Measurements from ENCODE around the gene ACTL9.

Gene ACTL9

GRCh38 chr19:8699908-8700307, 1.3 kb upstream of the ACTL9 start:
- Mint-ChIP-seq H3K36me3 (ENCODE audit: low read depth) (no peaks in the 10 kb centered on the region), H3K27ac (no peak overlapping the region), H3K27me3 (peaks cover 69% of the 10 kb centered on the region), H3K4me3 (no peak overlapping the region), H3K9me3 (no peaks in the 10 kb centered on the region), H3K4me1 (ENCODE audit: low read depth) (peaks cover 14% of the 10 kb centered on the region)
- intact Hi-C loops (cut with micrococcal nuclease): no loop called here

- H3K36me3 Mint-ChIP-seq (ENCODE audit: low read depth): no peaks in the 10 kb centered on the region
- H3K27ac Mint-ChIP-seq: no peak overlapping the region
- intact Hi-C loops (cut with micrococcal nuclease): no loop called here
- H3K4me1 Mint-ChIP-seq (ENCODE audit: low read depth): peaks cover 8% of the 10 kb centered on the region
- H3K9me3 Mint-ChIP-seq: no peaks in the 10 kb centered on the region
- peaks cover 66% of the 10 kb centered on the region for H3K27me3 Mint-ChIP-seq
- H3K4me3 Mint-ChIP-seq: no peak overlapping the region
Measured at GRCh38 chr19:8697671-8698432, 743 bp downstream of the ACTL9 start.

GRCh38 chr19:8696993-8697392, 1.6 kb downstream of the ACTL9 start:
- no peak overlapping the region for H3K4me3 Mint-ChIP-seq
- intact Hi-C loops (cut with micrococcal nuclease): no loop called here
- peaks cover under 1% of the 10 kb centered on the region for H3K4me1 Mint-ChIP-seq (ENCODE audit: low read depth)
- H3K36me3 Mint-ChIP-seq (ENCODE audit: low read depth): no peaks in the 10 kb centered on the region
- no peak overlapping the region for H3K27ac Mint-ChIP-seq
- H3K9me3 Mint-ChIP-seq: no peaks in the 10 kb centered on the region
- peaks cover 66% of the 10 kb centered on the region for H3K27me3 Mint-ChIP-seq

GRCh38 chr19:8695911-8696310, 2.7 kb downstream of the ACTL9 start:
- Mint-ChIP-seq H3K27me3 (peaks cover 64% of the 10 kb centered on the region), H3K27ac (no peak overlapping the region), H3K36me3 (ENCODE audit: low read depth) (no peaks in the 10 kb centered on the region), H3K4me3 (no peak overlapping the region), H3K9me3 (no peaks in the 10 kb centered on the region), H3K4me1 (ENCODE audit: low read depth) (peaks cover 6% of the 10 kb centered on the region)
- intact Hi-C loops (cut with micrococcal nuclease): no loop called here

GRCh38 chr19:8695501-8695900, 3.1 kb downstream of the ACTL9 start:
- H3K36me3 Mint-ChIP-seq (ENCODE audit: low read depth): no peaks in the 10 kb centered on the region

GRCh38 chr19:8690753-8691539, 7.6 kb downstream of the ACTL9 start:
- H3K9me3 Mint-ChIP-seq: no peaks in the 10 kb centered on the region
- intact Hi-C loops (cut with micrococcal nuclease): no loop called here
- H3K27me3 Mint-ChIP-seq: peaks cover 26% of the 10 kb centered on the region
- H3K4me3 Mint-ChIP-seq: no peak overlapping the region
- peaks cover 11% of the 10 kb centered on the region for H3K4me1 Mint-ChIP-seq (ENCODE audit: low read depth)
- no peaks in the 10 kb centered on the region for H3K36me3 Mint-ChIP-seq (ENCODE audit: low read depth)
- H3K27ac Mint-ChIP-seq: no peak overlapping the region

More at GRCh38 chr19:8695501-8695900, 3.1 kb downstream of the ACTL9 start:
- Mint-ChIP-seq H3K27me3 (peaks cover 62% of the 10 kb centered on the region), H3K4me3 (no peak overlapping the region), H3K4me1 (ENCODE audit: low read depth) (peaks cover 6% of the 10 kb centered on the region), H3K9me3 (no peaks in the 10 kb centered on the region), H3K27ac (no peak overlapping the region)
- intact Hi-C loops (cut with micrococcal nuclease): no loop called here

- H3K4me3 Mint-ChIP-seq: no peak overlapping the region
Measured at GRCh38 chr19:8688930-8689329, 9.7 kb downstream of the ACTL9 start.

GRCh38 chr19:8686549-8686948, 12.0 kb downstream of the ACTL9 start:
- no peak overlapping the region for H3K27ac Mint-ChIP-seq
- intact Hi-C loops (cut with micrococcal nuclease): no loop called here
- H3K36me3 Mint-ChIP-seq (ENCODE audit: low read depth): no peaks in the 10 kb centered on the region
- peaks cover 14% of the 10 kb centered on the region for H3K27me3 Mint-ChIP-seq
- no peaks in the 10 kb centered on the region for H3K9me3 Mint-ChIP-seq
- no peak overlapping the region for H3K4me3 Mint-ChIP-seq
- peaks cover 36% of the 10 kb centered on the region for H3K4me1 Mint-ChIP-seq (ENCODE audit: low read depth)

More at GRCh38 chr19:8688930-8689329, 9.7 kb downstream of the ACTL9 start:
- peaks cover 17% of the 10 kb centered on the region for H3K27me3 Mint-ChIP-seq
- intact Hi-C loops (cut with micrococcal nuclease): no loop called here
- H3K36me3 Mint-ChIP-seq (ENCODE audit: low read depth): no peaks in the 10 kb centered on the region
- no peak overlapping the region for H3K27ac Mint-ChIP-seq
- peaks cover 19% of the 10 kb centered on the region for H3K4me1 Mint-ChIP-seq (ENCODE audit: low read depth)
- H3K9me3 Mint-ChIP-seq: no peaks in the 10 kb centered on the region

- Mint-ChIP-seq H3K36me3 (ENCODE audit: low read depth) (no peaks in the 10 kb centered on the region), H3K4me1 (ENCODE audit: low read depth) (peaks cover 35% of the 10 kb centered on the region), H3K27ac (no peak overlapping the region), H3K27me3 (peaks cover 9% of the 10 kb centered on the region), H3K4me3 (no peak overlapping the region), H3K9me3 (no peaks in the 10 kb centered on the region)
- intact Hi-C loops (cut with micrococcal nuclease): no loop called here
Measured at GRCh38 chr19:8684001-8684902, 14.3 kb downstream of the ACTL9 start.

- Mint-ChIP-seq H3K27ac (no peak overlapping the region), H3K36me3 (ENCODE audit: low read depth) (no peaks in the 10 kb centered on the region), H3K27me3 (peaks cover 6% of the 10 kb centered on the region), H3K4me1 (ENCODE audit: low read depth) (peaks cover 35% of the 10 kb centered on the region), H3K4me3 (no peak overlapping the region), H3K9me3 (peaks cover 9% of the 10 kb centered on the region)
- intact Hi-C loops (cut with micrococcal nuclease): no loop called here
Measured at GRCh38 chr19:8682931-8683330, 15.7 kb downstream of the ACTL9 start.

- H3K4me1 Mint-ChIP-seq (ENCODE audit: low read depth): peaks cover 35% of the 10 kb centered on the region
- H3K27ac Mint-ChIP-seq: no peak overlapping the region
- H3K4me3 Mint-ChIP-seq: no peak overlapping the region
- H3K36me3 Mint-ChIP-seq (ENCODE audit: low read depth): no peaks in the 10 kb centered on the region
- H3K27me3 Mint-ChIP-seq: peaks cover 6% of the 10 kb centered on the region
- intact Hi-C loops (cut with micrococcal nuclease): no loop called here
- H3K9me3 Mint-ChIP-seq: peaks cover 12% of the 10 kb centered on the region
Measured at GRCh38 chr19:8682472-8682871, 16.1 kb downstream of the ACTL9 start.

GRCh38 chr19:8681345-8682029, 17.1 kb downstream of the ACTL9 start:
- Mint-ChIP-seq H3K4me3 (no peak overlapping the region), H3K9me3 (peaks cover 12% of the 10 kb centered on the region), H3K4me1 (ENCODE audit: low read depth) (peaks cover 31% of the 10 kb centered on the region), H3K27me3 (peaks cover 6% of the 10 kb centered on the region), H3K27ac (no peak overlapping the region), H3K36me3 (ENCODE audit: low read depth) (no peaks in the 10 kb centered on the region)
- intact Hi-C loops (cut with micrococcal nuclease): no loop called here

GRCh38 chr19:8680676-8681344, 17.8 kb downstream of the ACTL9 start:
- intact Hi-C loops (cut with micrococcal nuclease): no loop called here
- Mint-ChIP-seq H3K36me3 (ENCODE audit: low read depth) (no peaks in the 10 kb centered on the region), H3K27ac (no peak overlapping the region), H3K27me3 (peaks cover 9% of the 10 kb centered on the region), H3K9me3 (peaks cover 12% of the 10 kb centered on the region), H3K4me3 (no peak overlapping the region), H3K4me1 (ENCODE audit: low read depth) (peaks cover 30% of the 10 kb centered on the region)

All from dendritic cell treated with granulocyte-macrophage colony-stimulating factor and Interleukin-4, amounts not matched to agents 40 ng/mL and 50 ng/mL, for 4 days (primary cell).